NT2/D1 (cell line): ENCODE measurements around the gene ANAPC13.

Experiments used
- SUZ12 ChIP-seq: IDR thresholded peaks from 2 replicates; pipeline ENCODE4 v1.6.1; 2011; ENCODE audit not compliant: insufficient read length, insufficient read depth; ENCODE audit errors: extremely low read depth
- YY1 ChIP-seq: IDR thresholded peaks from 2 replicates; pipeline ENCODE4 v1.6.1; 2011; ENCODE audit not compliant: insufficient read length, insufficient read depth

DNA sequence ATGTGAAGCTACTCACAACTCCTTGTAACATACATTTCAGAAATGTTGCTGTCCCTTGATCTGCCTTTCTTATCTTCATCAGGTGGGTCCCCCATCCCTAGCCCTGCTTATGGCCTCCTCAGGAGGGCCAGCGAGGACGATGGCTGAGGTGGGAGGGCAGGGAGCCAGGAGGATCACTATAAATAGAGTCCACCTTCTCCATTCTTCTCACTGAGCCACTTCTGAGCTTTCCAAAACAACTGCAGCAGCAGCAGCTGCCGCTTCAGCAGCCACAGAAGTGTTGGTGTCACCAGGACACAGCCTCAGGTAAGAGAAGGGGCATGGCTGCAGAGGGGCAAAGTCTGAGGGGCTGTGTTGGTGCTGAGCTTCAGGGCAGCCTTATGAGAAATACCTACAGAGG lies 53.5 kb downstream of the ANAPC13 start:
- no peak for TF ChIP-seq YY1
- TF ChIP-seq SUZ12: no peak
